Astrocyte (in vitro differentiated cells and primary cell): Measurements from ENCODE around the gene GIT2. TPM values are rescaled to one million over a fixed set of nuclear protein-coding genes. Genes with fewer than 3 reads are reported as not detected.
A peak's percentile ranks its signal among the peaks of the same experiment; 100 is the strongest.

Experiments used
- DNase-seq: peaks from one replicate; pipeline ENCODE4 v3.0.0-alpha.2; 2010; ENCODE audit warnings: low read depth
- FAIRE-seq: peaks from 2 replicates; lab custom pipeline; 2011; peaks lifted over from hg19 to GRCh38; lab: Jason Lieb, UNC
- H2AFZ ChIP-seq: 2 replicates; pipeline ENCODE4 v1.6.0; 2012; ENCODE audit warnings: low read depth, low read length, inconsistent platforms
- H3K27ac ChIP-seq: 2 replicates; pipeline ENCODE4 v1.5.1; 2011; ENCODE audit warnings: low read depth, low read length, inconsistent platforms
- H3K27me3 ChIP-seq: 2 replicates; pipeline ENCODE4 v1.6.0; 2011; ENCODE audit warnings: low read length, inconsistent platforms; ENCODE audit not compliant: insufficient read depth
- H3K36me3 ChIP-seq: 2 replicates; pipeline ENCODE4 v1.5.1; 2011; ENCODE audit warnings: low read length, inconsistent platforms; ENCODE audit not compliant: insufficient read depth
- H3K4me1 ChIP-seq: 2 replicates; pipeline ENCODE4 v1.5.1; 2011; ENCODE audit warnings: low read length, inconsistent platforms; ENCODE audit not compliant: insufficient read depth
- H3K4me2 ChIP-seq: 2 replicates; pipeline ENCODE4 v1.6.0; 2012; ENCODE audit warnings: low read length, inconsistent platforms
- H3K4me3 ChIP-seq: 2 replicates; pipeline ENCODE4 v1.5.1; 2011; ENCODE audit warnings: low read depth, mild to moderate bottlenecking, low read length, inconsistent platforms; ENCODE audit not compliant: insufficient read depth
- H3K79me2 ChIP-seq: 2 replicates; pipeline ENCODE4 v1.6.0; 2012; ENCODE audit warnings: mild to moderate bottlenecking, low read length, inconsistent platforms; ENCODE audit not compliant: insufficient read depth
- H3K9ac ChIP-seq: 2 replicates; pipeline ENCODE4 v1.6.0; 2012; ENCODE audit warnings: mild to moderate bottlenecking, low read length, inconsistent platforms
- H3K9me3 ChIP-seq: 2 replicates; pipeline ENCODE4 v1.5.1; 2012; ENCODE audit warnings: low read depth, mild to moderate bottlenecking, low read length, inconsistent platforms; ENCODE audit not compliant: insufficient read depth
- H4K20me1 ChIP-seq: 2 replicates; pipeline ENCODE4 v1.6.0; 2012; ENCODE audit warnings: low read length, inconsistent platforms; ENCODE audit not compliant: insufficient read depth
- H3K27ac Mint-ChIP-seq: one replicate; pipeline ENCODE4 v1.8.0; 2021; ENCODE audit warnings: mild to moderate bottlenecking, mixed read lengths; ENCODE audit not compliant: unreplicated experiment
- H3K27me3 Mint-ChIP-seq: one replicate; pipeline ENCODE4 v1.8.0; 2021; ENCODE audit warnings: low read depth, mixed read lengths; ENCODE audit not compliant: unreplicated experiment
- H3K36me3 Mint-ChIP-seq: one replicate; pipeline ENCODE4 v1.8.0; 2021; ENCODE audit warnings: low read depth, mixed read lengths; ENCODE audit not compliant: unreplicated experiment
- H3K4me1 Mint-ChIP-seq: one replicate; pipeline ENCODE4 v1.8.0; 2021; ENCODE audit warnings: low read depth, mixed read lengths; ENCODE audit not compliant: unreplicated experiment
- H3K4me3 Mint-ChIP-seq: one replicate; pipeline ENCODE4 v1.8.0; 2021; ENCODE audit warnings: mild to moderate bottlenecking, moderate library complexity, mixed read lengths; ENCODE audit not compliant: unreplicated experiment
- H3K9me3 Mint-ChIP-seq: one replicate; pipeline ENCODE4 v1.8.0; 2021; ENCODE audit warnings: mild to moderate bottlenecking, mixed read lengths; ENCODE audit not compliant: unreplicated experiment
- CTCF ChIP-seq: IDR thresholded peaks from 2 replicates; pipeline ENCODE4 v1.5.1; 2011; ENCODE audit warnings: low read depth, mild to moderate bottlenecking, inconsistent platforms, low read length, moderate library complexity; ENCODE audit not compliant: insufficient read depth
- EZH2 ChIP-seq: IDR thresholded peaks from 2 replicates; pipeline ENCODE4 v1.6.1; 2012; ENCODE audit warnings: mild to moderate bottlenecking, low read length, inconsistent platforms; ENCODE audit not compliant: insufficient read depth
- total RNA-seq: library from RNA; stranded (reverse); gene quantifications from 2 replicates; pipeline ENCODE4 v1.2.1, GENCODE V29; 2021

Gene GIT2
- total RNA-seq, 1 donor from 2014 or later = 33.4 TPM

- peaks cover 39% of the 10 kb centered on the region for H4K20me1 ChIP-seq
- peak within 1 kb of the TSS; percentile 93 for H3K4me3 ChIP-seq
- peak within 1 kb of the TSS; percentile 100 for H3K4me2 ChIP-seq
- no peak for FAIRE-seq
- peaks cover 48% of the 10 kb centered on the region for H3K79me2 ChIP-seq
- peak; percentile 47 for DNase-seq
- Mint-ChIP-seq H3K36me3 (no peaks in the 10 kb centered on the region), H3K27me3 (peaks cover 7% of the 10 kb centered on the region), H3K27ac (peak within 1 kb of the TSS; percentile 84), H3K4me1 (peaks cover 12% of the 10 kb centered on the region), H3K9me3 (no peaks in the 10 kb centered on the region), H3K4me3 (peak within 1 kb of the TSS; percentile 97)
- no peaks in the 10 kb centered on the region for H3K27me3 ChIP-seq
- no peaks in the 10 kb centered on the region for H3K36me3 ChIP-seq
- H3K4me1 ChIP-seq = peaks cover 16% of the 10 kb centered on the region
- no peaks in the 10 kb centered on the region for H3K9me3 ChIP-seq
- no peak for TF ChIP-seq CTCF
- TF ChIP-seq EZH2 = no peak
- H3K27ac ChIP-seq = peak within 1 kb of the TSS; percentile 55
- peak within 1 kb of the TSS; percentile 93 for H2AFZ ChIP-seq
- H3K9ac ChIP-seq = peak within 1 kb of the TSS; percentile 94
Observed at GRCh38 chr12:109880043-109880931, 115.9 kb downstream of the GIT2 start, which contains the start of gene GLTP. TSS of gene GLTP (minus strand) at chr12:109880541. CDS start at chr12:109880374, 167 bp downstream.

Other genes with a start within 250 kb of the GIT2 start
- 0.75 and 0.84 TPM in 2 replicates for gene TRPV4, start 163.0 kb downstream of the GIT2 start, total RNA-seq
- gene GLTP, start 115.8 kb downstream of the GIT2 start, total RNA-seq = 23.5 and 27.1 TPM in 2 replicates
- gene TCHP, start 96.1 kb downstream of the GIT2 start, total RNA-seq = 6.8 and 8.6 TPM in 2 replicates
- 22.5 and 23.9 TPM in 2 replicates for gene ANKRD13A, start 3.1 kb upstream of the GIT2 start, total RNA-seq
- 11.5 and 13.0 TPM in 2 replicates for gene C12orf76, start 52.2 kb upstream of the GIT2 start, total RNA-seq
- gene IFT81, start 128.0 kb upstream of the GIT2 start, total RNA-seq = 12.3 and 12.5 TPM in 2 replicates